Measurements from ENCODE around the gene DENND1B. TPM values are rescaled to one million over a fixed set of nuclear protein-coding genes. Genes with fewer than 3 reads are reported as not detected.
A peak's percentile ranks its signal among the peaks of the same experiment; 100 is the strongest.

DENND1B gene
- total and polyA plus RNA-seq, 4 experiments from 2014 or later = 12.5 to 26.3 (median 22.5) TPM

DNA sequence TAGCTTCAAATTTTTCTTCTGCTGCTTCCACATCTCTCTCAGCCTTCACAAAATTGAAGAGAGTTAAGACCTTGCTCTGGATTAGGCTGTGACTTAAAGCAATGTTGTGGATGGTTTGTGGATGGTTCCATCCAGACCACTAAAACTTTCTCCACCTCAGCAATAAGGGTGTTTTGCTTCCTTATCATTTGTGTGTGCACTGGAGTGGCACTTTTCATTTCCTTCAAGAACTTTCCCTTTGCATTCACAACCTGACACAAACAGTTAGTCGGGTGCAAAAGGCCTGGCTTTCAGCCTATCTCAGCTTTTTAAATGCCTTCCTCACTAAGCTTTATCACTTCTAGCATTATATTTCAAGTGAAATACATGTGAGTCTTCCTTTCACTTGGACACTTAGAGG, 30.3 kb downstream of the DENND1B start:
- no peak for DNase-seq
- H3K4me3 Mint-ChIP-seq = peak overlapping the region in 2 of 8 donors; percentile 32 to 40
- ChIA-PET CTCF (ENCODE audit: partially characterized antibody) (interaction anchor here (0.6 kb wide), 1 partner anchor 551 kb away, joined by 3 read pairs; no protein-coding TSS in a partner anchor), POLR2A (ENCODE audit: partially characterized antibody) (no interaction called here)
- Histone ChIP-seq H3K27me3 (ENCODE audit: insufficient read depth, low read length) (no peaks in the 10 kb centered on the region), H3K4me3 (ENCODE audit: low read length in 2 of 2) (no peak overlapping the region), H3K9me3 (ENCODE audit: control insufficient read depth in 1 of 2, low read length in 2 of 2) (no peaks in the 10 kb centered on the region), H3K4me1 (ENCODE audit: insufficient read depth, low read length) (peaks cover 41% of the 10 kb centered on the region), H3K27ac (ENCODE audit: low read depth, low read length) (no peak overlapping the region), H3K36me3 (ENCODE audit: insufficient read depth, low read length) (no peaks in the 10 kb centered on the region)
- peaks cover 17 to 20% of the 10 kb centered on the region in 2 donors for H3K36me3 Mint-ChIP-seq
- H3K4me1 Mint-ChIP-seq = peaks cover 45 to 90% (median 61%) of the 10 kb centered on the region in 4 donors
- H3K27me3 Mint-ChIP-seq = no peaks in the 10 kb centered on the region
- H3K27ac Mint-ChIP-seq = no peak overlapping the region
- intact Hi-C loops (cut with micrococcal nuclease) = no loop called here
- H3K9me3 Mint-ChIP-seq = peaks cover 0 to 1% (median 0%) of the 10 kb centered on the region in 8 donors

DNA sequence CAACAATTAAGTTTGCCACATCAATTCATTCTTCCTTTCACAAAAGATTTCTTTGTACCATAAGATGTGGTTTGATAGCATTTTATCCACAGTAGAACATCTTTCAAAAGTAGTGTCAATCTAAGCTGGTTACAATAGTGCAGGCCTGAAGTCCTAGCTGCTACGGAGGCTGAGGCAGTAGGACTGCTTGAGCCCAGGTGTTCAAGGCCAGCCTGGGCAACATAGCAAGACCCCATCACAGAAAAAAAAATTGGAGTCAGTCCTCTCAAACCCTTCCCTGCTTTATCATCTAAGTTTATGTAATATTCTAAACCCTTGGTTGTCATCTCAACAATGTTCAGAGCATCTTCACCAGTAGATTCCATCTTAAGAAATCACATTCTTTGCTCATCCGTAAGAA, 31.7 kb downstream of the DENND1B start:
- no peak for DNase-seq
- H3K27ac Mint-ChIP-seq = no peak overlapping the region
- H3K4me1 ChIP-seq (ENCODE audit: insufficient read depth, low read length) = peaks cover 42% of the 10 kb centered on the region
- H3K4me1 Mint-ChIP-seq = peaks cover 52 to 92% (median 67%) of the 10 kb centered on the region in 4 donors
- no peaks in the 10 kb centered on the region for H3K9me3 ChIP-seq (ENCODE audit: control insufficient read depth in 1 of 2, low read length in 2 of 2)
- ChIA-PET CTCF (ENCODE audit: partially characterized antibody) (no interaction called here), POLR2A (ENCODE audit: partially characterized antibody) (no interaction called here)
- peaks cover 0 to 1% (median 0%) of the 10 kb centered on the region in 8 donors for H3K9me3 Mint-ChIP-seq
- peaks cover 17 to 20% of the 10 kb centered on the region in 2 donors for H3K36me3 Mint-ChIP-seq
- H3K4me3 ChIP-seq (ENCODE audit: low read length in 2 of 2) = no peak overlapping the region
- no peak overlapping the region for H3K27ac ChIP-seq (ENCODE audit: low read depth, low read length)
- no peaks in the 10 kb centered on the region for H3K27me3 Mint-ChIP-seq
- H3K27me3 ChIP-seq (ENCODE audit: insufficient read depth, low read length) = no peaks in the 10 kb centered on the region
- H3K4me3 Mint-ChIP-seq = peak overlapping the region in 1 of 8 donors; percentile 13
- intact Hi-C loops (cut with micrococcal nuclease) = no loop called here
- no peaks in the 10 kb centered on the region for H3K36me3 ChIP-seq (ENCODE audit: insufficient read depth, low read length)

DNA sequence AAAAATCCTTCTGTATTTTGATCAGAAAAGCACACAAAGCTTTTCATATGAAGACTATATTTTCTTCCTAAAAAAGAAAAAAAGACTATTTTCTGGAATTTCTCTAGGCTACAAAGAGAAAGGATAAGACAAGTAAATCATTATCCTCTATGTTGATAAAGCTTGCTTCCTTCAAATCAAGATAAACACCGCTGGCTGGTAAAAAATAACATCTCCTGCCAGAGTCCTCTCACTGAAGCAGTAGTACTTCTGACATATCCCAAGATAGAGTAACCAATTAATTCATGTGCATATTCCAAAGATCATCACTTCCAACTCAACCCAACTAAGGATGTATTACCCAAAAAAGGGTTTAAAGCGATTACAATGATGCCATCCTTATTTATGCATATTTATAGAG, 34.3 kb downstream of the DENND1B start:
- ChIA-PET CTCF (ENCODE audit: partially characterized antibody) (no interaction called here), POLR2A (ENCODE audit: partially characterized antibody) (no interaction called here)
- no peak overlapping the region for H3K4me3 Mint-ChIP-seq
- H3K27me3 Mint-ChIP-seq = no peaks in the 10 kb centered on the region
- Histone ChIP-seq H3K36me3 (ENCODE audit: insufficient read depth, low read length) (no peaks in the 10 kb centered on the region), H3K9me3 (ENCODE audit: control insufficient read depth in 1 of 2, low read length in 2 of 2) (no peaks in the 10 kb centered on the region), H3K4me1 (ENCODE audit: insufficient read depth, low read length) (peaks cover 55% of the 10 kb centered on the region), H3K27me3 (ENCODE audit: insufficient read depth, low read length) (no peaks in the 10 kb centered on the region), H3K4me3 (ENCODE audit: low read length in 2 of 2) (no peak overlapping the region), H3K27ac (ENCODE audit: low read depth, low read length) (no peak overlapping the region)
- DNase-seq = no peak
- no peaks in the 10 kb centered on the region for H3K9me3 Mint-ChIP-seq
- peaks cover 7 to 8% of the 10 kb centered on the region in 2 donors for H3K36me3 Mint-ChIP-seq
- peaks cover 56 to 87% (median 67%) of the 10 kb centered on the region in 4 donors for H3K4me1 Mint-ChIP-seq
- no peak overlapping the region for H3K27ac Mint-ChIP-seq
- intact Hi-C loops (cut with micrococcal nuclease) = no loop called here

DNA sequence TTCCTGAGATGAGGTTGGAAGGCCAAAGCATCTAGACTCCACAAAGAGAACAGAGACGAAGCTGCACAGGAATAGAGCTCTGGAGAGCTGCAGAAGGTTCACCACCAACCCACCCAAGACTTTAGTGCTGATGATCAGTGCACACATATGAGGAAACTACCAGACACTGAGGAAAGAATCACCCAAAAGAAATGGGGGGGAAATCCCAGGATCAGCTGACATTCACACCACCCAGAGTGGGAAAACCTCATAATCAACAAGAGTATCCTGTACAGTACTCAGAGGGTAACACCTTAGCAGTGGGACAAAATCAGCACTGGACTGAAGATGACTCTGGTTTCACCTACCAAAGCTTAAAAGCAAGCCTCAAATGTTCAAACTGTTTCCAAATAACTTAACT, 36.4 kb downstream of the DENND1B start:
- Histone ChIP-seq H3K4me1 (ENCODE audit: insufficient read depth, low read length) (peaks cover 47% of the 10 kb centered on the region), H3K36me3 (ENCODE audit: insufficient read depth, low read length) (no peaks in the 10 kb centered on the region), H3K27ac (ENCODE audit: low read depth, low read length) (no peak overlapping the region), H3K27me3 (ENCODE audit: insufficient read depth, low read length) (no peaks in the 10 kb centered on the region), H3K4me3 (ENCODE audit: low read length in 2 of 2) (no peak overlapping the region), H3K9me3 (ENCODE audit: control insufficient read depth in 1 of 2, low read length in 2 of 2) (no peaks in the 10 kb centered on the region)
- Mint-ChIP-seq H3K27me3 (no peaks in the 10 kb centered on the region), H3K9me3 (no peaks in the 10 kb centered on the region), H3K27ac (peak overlapping the region in 2 of 7 donors; percentile 4 to 49), H3K4me3 (peak overlapping the region in 1 of 8 donors; percentile 31), H3K4me1 (peaks cover 47 to 73% (median 54%) of the 10 kb centered on the region in 4 donors), H3K36me3 (peaks cover 8 to 14% of the 10 kb centered on the region in 2 donors)
- DNase-seq = no peak
- POLR2A ChIA-PET (ENCODE audit: partially characterized antibody) = interaction anchor here (2.4 kb wide), 1 partner anchor 37 kb away, joined by 7 read pairs; the partner anchor contains the start of gene DENND1B
- intact Hi-C loops (cut with micrococcal nuclease) = no loop called here
- CTCF ChIA-PET (ENCODE audit: partially characterized antibody) = interaction anchor here (1.1 kb wide), 1 partner anchor 24 kb away, joined by 3 read pairs; no protein-coding TSS in a partner anchor

DNA sequence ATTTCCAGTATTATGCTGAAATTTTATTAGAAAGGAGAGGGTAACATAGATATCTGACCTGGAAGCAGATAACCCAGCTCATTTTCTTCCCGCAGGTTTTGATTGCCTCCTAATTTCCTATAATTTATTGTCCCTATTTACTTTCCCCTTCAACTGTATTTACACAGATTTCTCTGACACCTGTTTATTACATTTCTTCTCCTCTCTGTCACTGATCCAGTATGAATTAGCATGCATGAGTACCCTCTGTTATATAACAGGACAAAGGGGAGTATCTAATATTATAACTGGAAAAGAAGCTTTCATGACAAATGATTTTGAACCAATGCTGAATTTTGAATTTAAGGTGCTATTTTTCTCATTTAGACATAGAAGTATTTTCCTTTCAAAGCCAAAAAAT, 37.4 kb downstream of the DENND1B start:
- peaks cover 14 to 20% of the 10 kb centered on the region in 2 donors for H3K36me3 Mint-ChIP-seq
- Histone ChIP-seq H3K4me1 (ENCODE audit: insufficient read depth, low read length) (peaks cover 44% of the 10 kb centered on the region), H3K9me3 (ENCODE audit: control insufficient read depth in 1 of 2, low read length in 2 of 2) (no peaks in the 10 kb centered on the region), H3K27me3 (ENCODE audit: insufficient read depth, low read length) (no peaks in the 10 kb centered on the region), H3K4me3 (ENCODE audit: low read length in 2 of 2) (no peak overlapping the region), H3K36me3 (ENCODE audit: insufficient read depth, low read length) (no peaks in the 10 kb centered on the region), H3K27ac (ENCODE audit: low read depth, low read length) (no peak overlapping the region)
- H3K4me1 Mint-ChIP-seq = peaks cover 42 to 71% (median 53%) of the 10 kb centered on the region in 4 donors
- ChIA-PET POLR2A (ENCODE audit: partially characterized antibody) (interaction anchor here (2.4 kb wide), 1 partner anchor 38 kb away, joined by 7 read pairs; the partner anchor contains the start of gene DENND1B), CTCF (ENCODE audit: partially characterized antibody) (interaction anchor here (1.1 kb wide), 1 partner anchor 26 kb away, joined by 3 read pairs; no protein-coding TSS in a partner anchor)
- H3K27ac Mint-ChIP-seq = no peak overlapping the region
- H3K9me3 Mint-ChIP-seq = no peaks in the 10 kb centered on the region
- H3K4me3 Mint-ChIP-seq = no peak overlapping the region
- no peak for DNase-seq
- no peaks in the 10 kb centered on the region for H3K27me3 Mint-ChIP-seq
- intact Hi-C loops (cut with micrococcal nuclease) = no loop called here

DNA sequence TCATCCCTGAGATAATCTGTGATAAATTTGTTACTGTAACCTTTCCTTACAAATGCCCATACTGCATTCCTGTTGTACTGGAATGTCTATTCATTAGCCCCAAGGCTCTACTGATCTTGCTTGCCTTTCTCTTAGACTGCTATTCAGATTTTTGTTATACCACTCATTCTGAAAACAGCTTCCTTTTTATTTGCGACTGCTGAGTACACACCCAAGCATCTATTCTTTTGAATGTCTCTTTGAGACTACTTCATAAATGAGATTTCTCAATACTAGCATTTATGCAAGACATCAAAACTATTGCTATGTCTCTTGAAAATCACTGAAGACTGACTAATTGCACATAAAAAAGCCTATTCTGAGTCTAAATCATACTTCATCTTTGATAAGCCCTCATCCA, 38.6 kb downstream of the DENND1B start:
- ChIA-PET CTCF (ENCODE audit: partially characterized antibody) (interaction anchor here (1.0 to 1.3 kb wide), 2 partner anchors 13 to 20 kb away, joined by 3 read pairs; no protein-coding TSS in a partner anchor), POLR2A (ENCODE audit: partially characterized antibody) (interaction anchor here (2.4 kb wide), 1 partner anchor 39 kb away, joined by 7 read pairs; the partner anchor contains the start of gene DENND1B)
- H3K27ac ChIP-seq (ENCODE audit: low read depth, low read length) = no peak overlapping the region
- peak overlapping the region in 2 of 7 donors; percentile 2 to 9 for H3K27ac Mint-ChIP-seq
- H3K9me3 ChIP-seq (ENCODE audit: control insufficient read depth in 1 of 2, low read length in 2 of 2) = no peaks in the 10 kb centered on the region
- no peak for DNase-seq
- H3K4me3 Mint-ChIP-seq = no peak overlapping the region
- no peak overlapping the region for H3K4me3 ChIP-seq (ENCODE audit: low read length in 2 of 2)
- intact Hi-C loops (cut with micrococcal nuclease) = no loop called here
- H3K27me3 Mint-ChIP-seq = no peaks in the 10 kb centered on the region
- no peaks in the 10 kb centered on the region for H3K36me3 ChIP-seq (ENCODE audit: insufficient read depth, low read length)
- H3K27me3 ChIP-seq (ENCODE audit: insufficient read depth, low read length) = no peaks in the 10 kb centered on the region
- H3K4me1 Mint-ChIP-seq = peaks cover 49 to 75% (median 57%) of the 10 kb centered on the region in 4 donors
- H3K4me1 ChIP-seq (ENCODE audit: insufficient read depth, low read length) = peaks cover 38% of the 10 kb centered on the region
- no peaks in the 10 kb centered on the region for H3K9me3 Mint-ChIP-seq
- peaks cover 21 to 30% of the 10 kb centered on the region in 2 donors for H3K36me3 Mint-ChIP-seq

DNA sequence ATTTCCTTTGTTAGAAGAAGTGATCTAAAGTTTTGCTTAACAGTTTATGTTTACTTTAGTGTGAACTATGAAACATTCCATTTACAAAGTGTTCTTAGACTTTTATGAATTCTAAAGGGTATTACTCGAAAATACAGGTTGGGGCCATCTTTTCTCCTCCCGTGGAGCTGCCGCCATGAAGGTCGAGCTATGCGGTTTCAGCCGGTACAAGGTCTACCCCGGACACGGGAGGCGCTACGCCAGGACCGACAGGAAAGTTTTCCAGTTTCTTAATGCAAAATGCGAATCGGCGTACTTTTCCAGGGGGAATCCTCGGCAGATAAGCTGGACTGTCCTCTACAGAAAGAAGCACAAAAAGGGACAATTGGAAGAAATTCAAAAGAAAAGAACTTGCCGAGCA, 39.8 kb downstream of the DENND1B start:
- H3K4me1 Mint-ChIP-seq = peaks cover 46 to 71% (median 56%) of the 10 kb centered on the region in 4 donors
- Histone ChIP-seq H3K27ac (ENCODE audit: low read depth, low read length) (no peak overlapping the region), H3K36me3 (ENCODE audit: insufficient read depth, low read length) (no peaks in the 10 kb centered on the region), H3K27me3 (ENCODE audit: insufficient read depth, low read length) (no peaks in the 10 kb centered on the region), H3K4me3 (ENCODE audit: low read length in 2 of 2) (no peak overlapping the region), H3K9me3 (ENCODE audit: control insufficient read depth in 1 of 2, low read length in 2 of 2) (no peaks in the 10 kb centered on the region), H3K4me1 (ENCODE audit: insufficient read depth, low read length) (peaks cover 32% of the 10 kb centered on the region)
- peak overlapping the region in 1 of 8 donors; percentile 8 for H3K4me3 Mint-ChIP-seq
- no peak for DNase-seq
- H3K9me3 Mint-ChIP-seq = no peaks in the 10 kb centered on the region
- intact Hi-C loops (cut with micrococcal nuclease) = no loop called here
- peaks cover 28 to 39% of the 10 kb centered on the region in 2 donors for H3K36me3 Mint-ChIP-seq
- ChIA-PET POLR2A (ENCODE audit: partially characterized antibody) (no interaction called here), CTCF (ENCODE audit: partially characterized antibody) (no interaction called here)
- no peak overlapping the region for H3K27ac Mint-ChIP-seq
- no peaks in the 10 kb centered on the region for H3K27me3 Mint-ChIP-seq
